ENCODE data around the gene PSMB7.

GRCh38 chr9:124359426-124359825, 55.8 kb downstream of the PSMB7 start:
- no peak for TF ChIP-seq EZH2 (IDR thresholded peaks at IDR 0.05; ENCODE audit: insufficient read depth, low read length)
- no peak for TF ChIP-seq CTCF (IDR thresholded peaks at IDR 0.05; ENCODE audit: insufficient read depth, low read depth, low read length)
